ENCODE data around the gene KCNH1. TPM values are rescaled to one million over a fixed set of nuclear protein-coding genes. Genes with fewer than 3 reads are reported as not detected.

The KCNH1 gene
- total and polyA plus RNA-seq, 4 donors: not detected

DNA sequence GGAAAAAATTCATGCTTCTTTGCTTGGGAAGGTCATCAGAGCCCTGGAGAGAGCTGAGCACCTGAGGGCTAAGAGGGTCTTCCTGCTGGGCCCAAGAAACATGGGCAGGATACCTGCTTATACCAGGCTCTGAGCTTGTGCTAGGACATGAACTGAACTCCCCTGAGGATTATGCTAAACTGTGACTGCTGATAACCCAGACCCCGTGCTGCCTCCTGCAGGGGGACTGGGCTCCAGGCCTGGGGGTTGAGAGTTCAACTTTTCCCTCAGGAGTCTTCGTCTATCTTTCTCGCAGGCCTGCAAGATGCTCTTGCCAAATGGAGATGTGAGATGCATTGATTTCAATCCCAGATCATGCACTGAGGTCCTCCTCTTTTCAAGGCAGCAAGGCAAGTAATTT is 436.8 kb downstream of the KCNH1 start:
- Histone ChIP-seq H3K27ac (ENCODE audit: low read depth in 1 of 2, low read length in 2 of 2) (no peak overlapping the region), H3K36me3 (ENCODE audit: control insufficient read depth in 4 of 4, insufficient read depth in 3 of 4, low read depth in 1 of 4, low read length in 3 of 4) (no peaks in the 10 kb centered on the region), H3K9ac (ENCODE audit: low read depth in 1 of 2, low read length in 2 of 2) (no peak overlapping the region), H3K27me3 (ENCODE audit: control insufficient read depth in 4 of 4, insufficient read depth in 4 of 4, low read length in 3 of 4) (no peaks in the 10 kb centered on the region), H3K4me1 (ENCODE audit: control insufficient read depth in 4 of 4, insufficient read depth in 4 of 4, low read length in 3 of 4) (peaks cover 5 to 10% (median 9%) of the 10 kb centered on the region in 4 donors), H3K4me3 (ENCODE audit: low read depth in 1 of 3, low read length in 3 of 3) (no peak overlapping the region), H3K9me3 (ENCODE audit: control insufficient read depth in 4 of 4, low read length in 3 of 4) (no peaks in the 10 kb centered on the region)
- TF ChIP-seq FOXA2 (IDR thresholded peaks at IDR 0.05) (no peak), YY1 (IDR thresholded peaks at IDR 0.05) (no peak), RAD21 (IDR thresholded peaks at IDR 0.05) (no peak), GABPA (IDR thresholded peaks at IDR 0.05 in 1 of 2, conservative IDR thresholded peaks at IDR 0.05 in 1 of 2) (no peak), HNF4G (IDR thresholded peaks at IDR 0.05) (no peak), HNF4A (conservative IDR thresholded peaks at IDR 0.05) (no peak), NR2F2 (IDR thresholded peaks at IDR 0.05) (no peak)
- TF ChIP-seq, protein P1, sequence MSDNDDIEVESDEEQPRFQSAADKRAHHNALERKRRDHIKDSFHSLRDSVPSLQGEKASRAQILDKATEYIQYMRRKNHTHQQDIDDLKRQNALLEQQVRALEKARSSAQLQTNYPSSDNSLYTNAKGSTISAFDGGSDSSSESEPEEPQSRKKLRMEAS (IDR thresholded peaks at IDR 0.05): no peak
- 86% methylated on average over 3 of the region's 3 CpGs for WGBS
- no peak for DNase-seq (ENCODE audit: low spot score)

DNA sequence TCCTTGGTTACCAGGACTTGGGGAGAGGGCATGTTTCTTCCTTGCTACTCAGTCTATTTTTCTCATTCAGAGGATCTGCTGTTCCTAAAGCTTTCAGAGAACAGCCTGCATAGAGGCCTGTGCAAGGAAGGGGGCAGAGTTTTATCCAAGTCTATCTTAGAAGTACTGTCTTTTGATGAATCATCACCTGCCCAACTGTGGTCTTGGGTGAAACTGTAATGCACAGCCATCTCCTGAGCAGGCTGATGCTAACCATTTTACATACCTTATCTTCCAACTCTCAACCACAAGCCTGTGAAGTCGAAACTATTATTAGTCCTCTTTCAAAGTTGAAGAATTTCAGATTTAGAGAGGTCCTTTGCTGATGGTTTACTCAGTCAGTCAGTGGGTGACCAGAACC is 437.2 kb downstream of the KCNH1 start:
- Histone ChIP-seq H3K27me3 (ENCODE audit: control insufficient read depth in 4 of 4, insufficient read depth in 4 of 4, low read length in 3 of 4) (no peaks in the 10 kb centered on the region), H3K9ac (ENCODE audit: low read depth in 1 of 2, low read length in 2 of 2) (no peak overlapping the region), H3K4me3 (ENCODE audit: low read depth in 1 of 3, low read length in 3 of 3) (no peak overlapping the region), H3K9me3 (ENCODE audit: control insufficient read depth in 4 of 4, low read length in 3 of 4) (no peaks in the 10 kb centered on the region), H3K4me1 (ENCODE audit: control insufficient read depth in 4 of 4, insufficient read depth in 4 of 4, low read length in 3 of 4) (peaks cover 5 to 10% (median 9%) of the 10 kb centered on the region in 4 donors), H3K27ac (ENCODE audit: low read depth in 1 of 2, low read length in 2 of 2) (no peak overlapping the region), H3K36me3 (ENCODE audit: control insufficient read depth in 4 of 4, insufficient read depth in 3 of 4, low read depth in 1 of 4, low read length in 3 of 4) (no peaks in the 10 kb centered on the region)
- TF ChIP-seq GABPA (IDR thresholded peaks at IDR 0.05 in 1 of 2, conservative IDR thresholded peaks at IDR 0.05 in 1 of 2) (no peak), NR2F2 (IDR thresholded peaks at IDR 0.05) (no peak), RAD21 (IDR thresholded peaks at IDR 0.05) (no peak), EGR1 (IDR thresholded peaks at IDR 0.05; ENCODE audit: low read depth in 2 of 2) (no peak), YY1 (IDR thresholded peaks at IDR 0.05) (no peak), SP1 (IDR thresholded peaks at IDR 0.05) (no peak), FOXA1 (IDR thresholded peaks at IDR 0.05) (no peak), JUND (IDR thresholded peaks at IDR 0.05) (no peak)
- TF ChIP-seq, protein P2, sequence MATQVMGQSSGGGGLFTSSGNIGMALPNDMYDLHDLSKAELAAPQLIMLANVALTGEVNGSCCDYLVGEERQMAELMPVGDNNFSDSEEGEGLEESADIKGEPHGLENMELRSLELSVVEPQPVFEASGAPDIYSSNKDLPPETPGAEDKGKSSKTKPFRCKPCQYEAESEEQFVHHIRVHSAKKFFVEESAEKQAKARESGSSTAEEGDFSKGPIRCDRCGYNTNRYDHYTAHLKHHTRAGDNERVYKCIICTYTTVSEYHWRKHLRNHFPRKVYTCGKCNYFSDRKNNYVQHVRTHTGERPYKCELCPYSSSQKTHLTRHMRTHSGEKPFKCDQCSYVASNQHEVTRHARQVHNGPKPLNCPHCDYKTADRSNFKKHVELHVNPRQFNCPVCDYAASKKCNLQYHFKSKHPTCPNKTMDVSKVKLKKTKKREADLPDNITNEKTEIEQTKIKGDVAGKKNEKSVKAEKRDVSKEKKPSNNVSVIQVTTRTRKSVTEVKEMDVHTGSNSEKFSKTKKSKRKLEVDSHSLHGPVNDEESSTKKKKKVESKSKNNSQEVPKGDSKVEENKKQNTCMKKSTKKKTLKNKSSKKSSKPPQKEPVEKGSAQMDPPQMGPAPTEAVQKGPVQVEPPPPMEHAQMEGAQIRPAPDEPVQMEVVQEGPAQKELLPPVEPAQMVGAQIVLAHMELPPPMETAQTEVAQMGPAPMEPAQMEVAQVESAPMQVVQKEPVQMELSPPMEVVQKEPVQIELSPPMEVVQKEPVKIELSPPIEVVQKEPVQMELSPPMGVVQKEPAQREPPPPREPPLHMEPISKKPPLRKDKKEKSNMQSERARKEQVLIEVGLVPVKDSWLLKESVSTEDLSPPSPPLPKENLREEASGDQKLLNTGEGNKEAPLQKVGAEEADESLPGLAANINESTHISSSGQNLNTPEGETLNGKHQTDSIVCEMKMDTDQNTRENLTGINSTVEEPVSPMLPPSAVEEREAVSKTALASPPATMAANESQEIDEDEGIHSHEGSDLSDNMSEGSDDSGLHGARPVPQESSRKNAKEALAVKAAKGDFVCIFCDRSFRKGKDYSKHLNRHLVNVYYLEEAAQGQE (IDR thresholded peaks at IDR 0.05): no peak
- 86% methylated on average over 1 of the region's 1 CpG for WGBS
- DNase-seq (ENCODE audit: low spot score): no peak

DNA sequence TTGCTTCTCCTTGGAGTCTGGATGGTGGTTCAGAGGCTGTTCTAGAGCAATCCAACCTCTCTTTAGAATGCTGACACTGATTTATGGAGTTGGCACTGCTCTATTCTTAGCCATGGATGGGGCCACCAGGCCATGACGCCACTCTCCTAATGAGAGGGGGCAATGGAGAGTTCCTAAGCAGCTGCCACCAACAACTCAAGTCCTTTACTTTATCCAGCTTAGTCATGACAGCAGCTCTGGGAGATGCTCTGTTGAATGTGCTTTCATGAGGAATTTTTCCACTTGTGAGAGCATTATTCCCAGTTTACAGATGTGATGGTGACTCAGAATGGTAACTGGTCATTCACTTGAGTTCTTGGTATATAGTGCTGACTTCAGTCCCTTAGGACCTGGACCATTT is 438.9 kb downstream of the KCNH1 start:
- H3K27me3 ChIP-seq (ENCODE audit: control insufficient read depth in 4 of 4, insufficient read depth in 4 of 4, low read length in 3 of 4): no peaks in the 10 kb centered on the region
- TF ChIP-seq, protein P3, sequence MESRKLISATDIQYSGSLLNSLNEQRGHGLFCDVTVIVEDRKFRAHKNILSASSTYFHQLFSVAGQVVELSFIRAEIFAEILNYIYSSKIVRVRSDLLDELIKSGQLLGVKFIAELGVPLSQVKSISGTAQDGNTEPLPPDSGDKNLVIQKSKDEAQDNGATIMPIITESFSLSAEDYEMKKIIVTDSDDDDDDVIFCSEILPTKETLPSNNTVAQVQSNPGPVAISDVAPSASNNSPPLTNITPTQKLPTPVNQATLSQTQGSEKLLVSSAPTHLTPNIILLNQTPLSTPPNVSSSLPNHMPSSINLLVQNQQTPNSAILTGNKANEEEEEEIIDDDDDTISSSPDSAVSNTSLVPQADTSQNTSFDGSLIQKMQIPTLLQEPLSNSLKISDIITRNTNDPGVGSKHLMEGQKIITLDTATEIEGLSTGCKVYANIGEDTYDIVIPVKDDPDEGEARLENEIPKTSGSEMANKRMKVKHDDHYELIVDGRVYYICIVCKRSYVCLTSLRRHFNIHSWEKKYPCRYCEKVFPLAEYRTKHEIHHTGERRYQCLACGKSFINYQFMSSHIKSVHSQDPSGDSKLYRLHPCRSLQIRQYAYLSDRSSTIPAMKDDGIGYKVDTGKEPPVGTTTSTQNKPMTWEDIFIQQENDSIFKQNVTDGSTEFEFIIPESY (IDR thresholded peaks at IDR 0.05): no peak
- no peak for TF ChIP-seq JUND (IDR thresholded peaks at IDR 0.05)
- no peak for TF ChIP-seq GABPA (IDR thresholded peaks at IDR 0.05 in 1 of 2, conservative IDR thresholded peaks at IDR 0.05 in 1 of 2)
- no peak for TF ChIP-seq HNF4G (IDR thresholded peaks at IDR 0.05)
- TF ChIP-seq, protein P4, sequence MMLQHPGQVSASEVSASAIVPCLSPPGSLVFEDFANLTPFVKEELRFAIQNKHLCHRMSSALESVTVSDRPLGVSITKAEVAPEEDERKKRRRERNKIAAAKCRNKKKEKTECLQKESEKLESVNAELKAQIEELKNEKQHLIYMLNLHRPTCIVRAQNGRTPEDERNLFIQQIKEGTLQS (IDR thresholded peaks at IDR 0.05): no peak
- no peak for TF ChIP-seq EGR1 (IDR thresholded peaks at IDR 0.05; ENCODE audit: low read depth in 2 of 2)
- TF ChIP-seq YY1 (IDR thresholded peaks at IDR 0.05): no peak
- TF ChIP-seq FOXA1 (IDR thresholded peaks at IDR 0.05): no peak
- 93% methylated on average over 1 of the region's 1 CpG for WGBS
- no peak for DNase-seq (ENCODE audit: low spot score)
- no peak overlapping the region for H3K9ac ChIP-seq (ENCODE audit: low read depth in 1 of 2, low read length in 2 of 2)
- no peaks in the 10 kb centered on the region for H3K36me3 ChIP-seq (ENCODE audit: control insufficient read depth in 4 of 4, insufficient read depth in 3 of 4, low read depth in 1 of 4, low read length in 3 of 4)
- H3K27ac ChIP-seq (ENCODE audit: low read depth in 1 of 2, low read length in 2 of 2): no peak overlapping the region
- no peaks in the 10 kb centered on the region for H3K9me3 ChIP-seq (ENCODE audit: control insufficient read depth in 4 of 4, low read length in 3 of 4)
- peaks cover 2 to 6% (median 4%) of the 10 kb centered on the region in 4 donors for H3K4me1 ChIP-seq (ENCODE audit: control insufficient read depth in 4 of 4, insufficient read depth in 4 of 4, low read length in 3 of 4)
- H3K4me3 ChIP-seq (ENCODE audit: low read depth in 1 of 3, low read length in 3 of 3): no peak overlapping the region
